Measurements from ENCODE around the gene ZMAT2.

ZMAT2 gene

GRCh38 chr5:140677947-140678346 lies 22.3 kb upstream of the ZMAT2 start:
- no peak for DNase-seq (ENCODE audit: low read depth, low spot score)
- POLR2A ChIA-PET: no interaction called here
- no peak overlapping the region for H3K4me3 ChIP-seq (ENCODE audit: low read depth, low read length)
- TF ChIP-seq CTCF (IDR thresholded peaks at IDR 0.05; ENCODE audit: insufficient read depth, low read length, missing control alignments): no peak
- CTCF ChIA-PET: interaction anchor here (1.7 kb wide), 1 partner anchor 12 kb away, joined by 6 read pairs; the partner anchor contains the start of genes HARS1 and HARS2

DNA sequence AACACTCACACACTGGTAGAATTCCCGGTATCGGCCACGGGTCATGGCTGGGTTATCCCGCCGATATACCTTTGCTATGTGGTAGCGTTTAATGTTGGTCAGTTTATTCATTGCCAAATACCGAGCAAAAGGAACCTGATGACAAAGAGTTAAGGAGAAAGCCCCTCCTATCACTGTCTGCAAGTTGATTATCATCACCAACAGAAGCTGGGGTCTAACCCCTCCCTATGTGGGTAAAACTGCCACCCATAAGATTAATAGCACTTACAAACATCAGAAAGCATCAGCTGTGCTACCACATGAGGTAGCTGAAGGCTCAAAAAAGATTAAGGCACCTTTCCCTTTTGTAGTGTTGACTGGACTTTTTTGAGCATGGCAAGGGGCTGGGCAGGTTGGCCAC lies 21.3 kb upstream of the ZMAT2 start:
- no peak for TF ChIP-seq CTCF (IDR thresholded peaks at IDR 0.05; ENCODE audit: insufficient read depth, low read length, missing control alignments)
- ChIA-PET POLR2A (no interaction called here), CTCF (no interaction called here)
- H3K4me3 ChIP-seq (ENCODE audit: low read depth, low read length): no peak overlapping the region
- DNase-seq (ENCODE audit: low read depth, low spot score): no peak

GRCh38 chr5:140690376-140690932 lies 9.8 kb upstream of the ZMAT2 start:
- no peak for TF ChIP-seq CTCF (IDR thresholded peaks at IDR 0.05; ENCODE audit: insufficient read depth, low read length, missing control alignments)
- CTCF ChIA-PET: interaction anchor here (0.8 to 2.5 kb wide), 5 partner anchors 10 to 1271 kb away, joined by 3 to 6 read pairs (median 4); partner anchors contain the start of gene ZMAT2
- no peak for DNase-seq (ENCODE audit: low read depth, low spot score)
- POLR2A ChIA-PET: interaction anchor here (0.6 to 1.9 kb wide), 10 partner anchors 10 to 1251 kb away, joined by 3 to 19 read pairs (median 4); partner anchors contain the start of genes DND1, IK, NDUFA2 and WDR55
- H3K4me3 ChIP-seq (ENCODE audit: low read depth, low read length): peak overlapping the region; percentile 87

GRCh38 chr5:140690941-140691924 lies 9.0 kb upstream of the ZMAT2 start, which contains the start of the genes HARS1 and HARS2:
Gene HARS1, minus strand, starts transcription at chr5:140691370. Its CDS starts 66 bp downstream, at chr5:140691304.
Gene HARS2, plus strand, starts transcription at chr5:140691455. Its CDS starts 194 bp downstream, at chr5:140691649.
- ChIA-PET POLR2A (interaction anchor here (0.5 to 1.9 kb wide), 11 partner anchors 9 to 1250 kb away, joined by 3 to 19 read pairs (median 4); partner anchors contain the start of genes DND1, IK, NDUFA2 and WDR55), CTCF (interaction anchor here (0.8 to 2.5 kb wide), 5 partner anchors 9 to 1270 kb away, joined by 3 to 6 read pairs (median 4); partner anchors contain the start of gene ZMAT2)
- peak; percentile 54 for DNase-seq (ENCODE audit: low read depth, low spot score)
- TF ChIP-seq CTCF (IDR thresholded peaks at IDR 0.05; ENCODE audit: insufficient read depth, low read length, missing control alignments): peak; percentile 5
- peak within 1 kb of the TSS; percentile 87 for H3K4me3 ChIP-seq (ENCODE audit: low read depth, low read length)

DNA sequence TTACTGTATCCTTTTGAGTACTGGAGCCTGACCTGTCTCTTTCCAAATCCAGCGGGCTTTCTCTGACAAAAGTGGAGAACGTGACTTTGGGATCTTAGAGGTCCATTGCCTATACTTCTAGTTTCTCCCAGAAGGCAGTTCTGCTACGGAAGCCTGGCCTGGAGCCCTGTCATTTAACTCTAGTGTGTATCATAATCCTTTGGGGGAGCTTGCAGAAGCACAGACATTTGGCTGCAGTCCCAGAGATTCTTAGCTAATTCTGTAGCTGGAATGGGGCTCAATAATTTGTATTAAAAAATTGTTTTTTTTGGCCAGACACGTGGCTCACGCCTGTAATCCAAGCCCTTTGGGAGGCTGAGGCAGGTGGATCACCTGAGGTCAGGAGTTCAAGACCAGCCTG lies 6.0 kb upstream of the ZMAT2 start:
- ChIA-PET CTCF (interaction anchor here (1.0 to 1.3 kb wide), 2 partner anchors 10 to 322 kb away, joined by 3 to 4 read pairs; no protein-coding TSS in a partner anchor), POLR2A (no interaction called here)
- DNase-seq (ENCODE audit: low read depth, low spot score): no peak
- TF ChIP-seq CTCF (IDR thresholded peaks at IDR 0.05; ENCODE audit: insufficient read depth, low read length, missing control alignments): no peak
- no peak overlapping the region for H3K4me3 ChIP-seq (ENCODE audit: low read depth, low read length)

All from AG04449 (cell line).